SK-N-SH (cell line): ENCODE measurements around the gene SUPT4H1. TPM values are rescaled to one million over a fixed set of nuclear protein-coding genes. Genes with fewer than 3 reads are reported as not detected.

ENCODE experiments used
- CTCF ChIA-PET: fragments of 300-600, 350-600 bp; formaldehyde crosslinking; extraction: SDS; loops from one replicate; lab custom pipeline; 2021; lab: Yijun Ruan, JAX
- POLR2A ChIA-PET: fragments of 350-600 bp; sonication (Branson Sonifier 250); formaldehyde crosslinking; extraction: SDS; loops from one replicate; lab custom pipeline; 2020; ENCODE audit warnings: antibody characterized with exemption, inconsistent platforms; lab: Yijun Ruan, JAX
- DNase-seq: peaks from one replicate; pipeline ENCODE4 v3.0.0; 2012
- H2AFZ ChIP-seq: fragments of 200-600 bp; sonication (generic); 2 replicates; pipeline ENCODE4 v1.8.1; 2016; ENCODE audit warnings: antibody characterized with exemption, mild to moderate bottlenecking, low read depth
- H3F3A ChIP-seq: fragments of 200-600 bp; sonication (generic); replicated peaks from 2 replicates; pipeline ENCODE3; 2016; ENCODE audit warnings: antibody characterized with exemption, mild to moderate bottlenecking; ENCODE audit not compliant: insufficient read depth
- H3K27ac ChIP-seq, 2 experiments: fragments of 200-500 bp in 1 of 2; fragments of 200-600 bp in 1 of 2; sonication (Bioruptor generic) in 1 of 2; sonication (generic), shearing (Covaris generic) in 1 of 2; 2 replicates each; pipeline versions ENCODE4 v1.5.1 to v1.6.1; 2014 to 2016; ENCODE audit warnings: low read depth in 2 of 2, inconsistent platforms in 1 of 2, low read length in 1 of 2, mild to moderate bottlenecking in 1 of 2, mixed read lengths in 1 of 2
- H3K27me3 ChIP-seq: fragments of 200-600 bp; sonication (generic), shearing (Covaris generic); 2 replicates; pipeline ENCODE4 v1.6.1; 2016; ENCODE audit warnings: mixed run types; ENCODE audit not compliant: insufficient read depth
- H3K36me3 ChIP-seq, 2 experiments: fragments of 200-500 bp in 1 of 2; fragments of 200-600 bp in 1 of 2; sonication (Bioruptor generic) in 1 of 2; sonication (generic) in 1 of 2; replicated peaks in 1 of 2; 2 replicates each; pipeline versions ENCODE3 to v1.5.1; 2014 to 2016; ENCODE audit warnings: low read length in 1 of 2, mild to moderate bottlenecking in 1 of 2; ENCODE audit not compliant: insufficient read depth in 2 of 2, control insufficient read depth in 1 of 2
- H3K4me1 ChIP-seq, 2 experiments: fragments of 200-500 bp in 1 of 2; fragments of 200-600 bp in 1 of 2; sonication (Bioruptor generic) in 1 of 2; sonication (generic), shearing (Covaris generic) in 1 of 2; 2 replicates each; pipeline versions ENCODE4 v1.5.1 to v1.6.1; 2014 to 2016; ENCODE audit warnings: low read depth in 1 of 2, low read length in 1 of 2, mixed run types in 1 of 2; ENCODE audit not compliant: insufficient read depth in 2 of 2, control insufficient read depth in 1 of 2
- H3K4me2 ChIP-seq: fragments of 200-600 bp; sonication (generic), shearing (Covaris generic); 2 replicates; pipeline ENCODE4 v1.6.1; 2017; ENCODE audit warnings: mixed run types
- H3K4me3 ChIP-seq, 2 experiments: fragments of 200-500 bp in 1 of 2; fragments of 200-600 bp in 1 of 2; sonication (Bioruptor generic) in 1 of 2; sonication (generic), shearing (Covaris generic) in 1 of 2; 2 replicates each; pipeline versions ENCODE4 v1.5.1 to v1.8.1; 2014 to 2016; ENCODE audit warnings: low read depth in 2 of 2, inconsistent platforms in 1 of 2, low read length in 1 of 2, mild to moderate bottlenecking in 1 of 2, mixed read lengths in 1 of 2, moderate library complexity in 1 of 2
- H3K79me2 ChIP-seq: fragments of 200-600 bp; sonication (generic); 2 replicates; pipeline ENCODE4 v1.8.1; 2017; ENCODE audit warnings: mild to moderate bottlenecking; ENCODE audit not compliant: insufficient read depth
- H3K9ac ChIP-seq: fragments of 200-600 bp; sonication (generic); 2 replicates; pipeline ENCODE4 v1.6.1; 2017; ENCODE audit warnings: mixed run types
- H3K9me2 ChIP-seq: fragments of 200-600 bp; sonication (generic); 2 replicates; pipeline ENCODE4 v1.6.1; 2017; ENCODE audit warnings: mixed run types
- H3K9me3 ChIP-seq: fragments of 200-600 bp; sonication (generic); 2 replicates; pipeline ENCODE4 v1.6.1; 2017; ENCODE audit warnings: mixed run types, mild to moderate bottlenecking, moderate library complexity
- H4K20me1 ChIP-seq: fragments of 200-600 bp; sonication (generic); 2 replicates; pipeline ENCODE4 v1.6.1; 2017; ENCODE audit warnings: mild to moderate bottlenecking, mixed run types; ENCODE audit not compliant: insufficient read depth
- CHD2 ChIP-seq: fragments of 150-350 bp; IDR thresholded peaks from 2 replicates; pipeline ENCODE4 v1.6.1; 2018; ENCODE audit warnings: low read length; ENCODE audit not compliant: partially characterized antibody
- ELF1 ChIP-seq: IDR thresholded peaks from 2 replicates; pipeline ENCODE4 v1.4.0; 2012
- EP300 ChIP-seq, 2 experiments: IDR thresholded peaks; 2 replicates each; pipeline versions ENCODE4 v1.4.0 to v1.6.1; 2012; ENCODE audit warnings: borderline replicate concordance in 1 of 2, low read depth in 1 of 2, low read length in 1 of 2
- EZH2phosphoT487 ChIP-seq: fragments of 200-600 bp; sonication (generic); IDR thresholded peaks from 2 replicates; pipeline ENCODE4 v1.6.1; 2017; ENCODE audit warnings: low read depth, mixed run types, mild to moderate bottlenecking, antibody characterized with exemption, moderate library complexity, borderline replicate concordance
- FOXJ3 ChIP-seq: sonication (generic); formaldehyde crosslinking; IDR thresholded peaks from 2 replicates; pipeline ENCODE4 v1.5.1; 2020; ENCODE audit warnings: mild to moderate bottlenecking, missing genetic modification reagents
- FOXM1 ChIP-seq: IDR thresholded peaks from 2 replicates; pipeline ENCODE4 v1.4.0; 2012; ENCODE audit warnings: low read depth, mild to moderate bottlenecking
- GABPA ChIP-seq: IDR thresholded peaks from 2 replicates; pipeline ENCODE4 v1.4.0; 2012; ENCODE audit warnings: low read depth, mild to moderate bottlenecking
- JUND ChIP-seq: IDR thresholded peaks from 2 replicates; pipeline ENCODE4 v1.4.0; 2012
- MXI1 ChIP-seq: IDR thresholded peaks from 2 replicates; pipeline ENCODE4 v1.6.1; 2012; ENCODE audit warnings: mild to moderate bottlenecking, low read depth, low read length, improper control_type of control experiment
- NRF1 ChIP-seq: IDR thresholded peaks from 2 replicates; pipeline ENCODE4 v1.6.1; 2012; ENCODE audit warnings: low read depth, mild to moderate bottlenecking, low read length
- RCOR1 ChIP-seq: fragments of 150-350 bp; IDR thresholded peaks from 2 replicates; pipeline ENCODE4 v1.6.1; 2017; ENCODE audit warnings: antibody characterized with exemption, low read length
- SMC3 ChIP-seq: IDR thresholded peaks from 2 replicates; pipeline ENCODE4 v1.6.1; 2012; ENCODE audit warnings: low read depth, low read length, improper control_type of control experiment
- TAF1 ChIP-seq: IDR thresholded peaks from 2 replicates; pipeline ENCODE4 v1.6.1; 2012; ENCODE audit warnings: low read depth, mild to moderate bottlenecking, low read length, moderate library complexity, borderline replicate concordance
- TEAD4 ChIP-seq: IDR thresholded peaks from 2 replicates; pipeline ENCODE4 v1.4.0; 2012; ENCODE audit warnings: mild to moderate bottlenecking, borderline replicate concordance; ENCODE audit not compliant: insufficient read depth
- YY1 ChIP-seq: IDR thresholded peaks from 2 replicates; pipeline ENCODE4 v1.4.0; 2012; ENCODE audit warnings: low read depth, mild to moderate bottlenecking
- WGBS: methylation state at CpG from one replicate; pipeline ENCODE4 v1.1.6; 2017; ENCODE audit warnings: low lambda C conversion rate; 5-methylcytosine and 5-hydroxymethylcytosine counted together
- polyA plus RNA-seq, 3 experiments: library from polyadenylated mRNA; depleted of rRNA; stranded (reverse); fragments of >200 nt; gene quantifications; 2 replicates each; pipeline ENCODE4 v1.2.3, GENCODE V29; 2012
- TF ChIP-seq, protein P1 (sequence below): IDR thresholded peaks from 2 replicates; pipeline ENCODE4 v1.6.1; 2012; ENCODE audit warnings: mild to moderate bottlenecking, low read depth, low read length, moderate library complexity
- TF ChIP-seq, protein P2 (sequence below): IDR thresholded peaks from 2 replicates; pipeline ENCODE4 v1.4.0; 2012; ENCODE audit warnings: low read depth
- TF ChIP-seq, protein P3 (sequence below): IDR thresholded peaks from 2 replicates; pipeline ENCODE4 v1.4.0; 2012; ENCODE audit warnings: low read depth, borderline replicate concordance
- TF ChIP-seq, protein P4 (sequence below): fragments of 150-350 bp; IDR thresholded peaks from 2 replicates; pipeline ENCODE4 v1.6.1; 2017; ENCODE audit warnings: antibody characterized with exemption, low read length, low read depth, borderline replicate concordance
- TF ChIP-seq, protein P5 (sequence below): fragments of 200-600 bp; sonication (generic); IDR thresholded peaks from 2 replicates; pipeline ENCODE4 v1.6.1; 2017; ENCODE audit warnings: antibody characterized with exemption, mild to moderate bottlenecking, moderate library complexity

The SUPT4H1 gene
- polyA plus RNA-seq, 1 of the 3 experiments (the other 2 are of a cell fraction): 165 TPM

DNA sequence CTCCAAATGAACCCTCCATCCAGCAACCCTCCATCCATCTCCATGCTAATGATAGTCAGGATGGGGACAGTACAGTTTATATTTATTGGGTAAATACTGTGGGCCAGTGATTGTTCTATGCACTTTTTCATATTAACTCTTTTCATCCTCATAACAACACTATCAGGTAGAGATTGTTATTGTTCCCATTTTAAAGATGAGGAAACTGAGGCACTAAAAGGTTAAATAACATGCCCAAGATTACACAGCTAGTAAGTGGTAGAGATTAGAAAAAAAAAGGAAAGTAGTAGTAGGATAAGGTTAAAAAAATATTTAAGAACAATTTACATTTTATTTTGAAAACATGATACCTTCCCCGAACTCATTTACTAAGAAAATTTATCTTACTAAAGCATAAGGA lies 21.9 kb upstream of the SUPT4H1 start:
- Histone ChIP-seq H2AFZ (no peak overlapping the region), H3K79me2 (no peaks in the 10 kb centered on the region), H3K27me3 (peaks cover 11% of the 10 kb centered on the region; the same call in 1 of the 2 replicates), H3K27ac (no peak overlapping the region), H3K9me3 (no peaks in the 10 kb centered on the region), H3K4me1 (no peaks in the 10 kb centered on the region), H3K4me3 (no peak overlapping the region), H3K9ac (no peak overlapping the region), H3K4me2 (no peak overlapping the region)
- POLR2A ChIA-PET: no interaction called here
- TF ChIP-seq EP300 (IDR thresholded peaks at IDR 0.05; ENCODE audit: borderline replicate concordance in 1 of 2, low read depth in 1 of 2, low read length in 1 of 2) (no peak), NRF1 (no peak), MXI1 (no peak), YY1 (no peak), TEAD4 (no peak), FOXM1 (no peak), JUND (no peak), CHD2 (no peak), EZH2phosphoT487 (no peak), GABPA (no peak), TAF1 (no peak), SMC3 (no peak), RCOR1 (no peak), FOXJ3 (CRISPR knock-in tag) (no peak), ELF1 (no peak)
- TF ChIP-seq, protein P1, sequence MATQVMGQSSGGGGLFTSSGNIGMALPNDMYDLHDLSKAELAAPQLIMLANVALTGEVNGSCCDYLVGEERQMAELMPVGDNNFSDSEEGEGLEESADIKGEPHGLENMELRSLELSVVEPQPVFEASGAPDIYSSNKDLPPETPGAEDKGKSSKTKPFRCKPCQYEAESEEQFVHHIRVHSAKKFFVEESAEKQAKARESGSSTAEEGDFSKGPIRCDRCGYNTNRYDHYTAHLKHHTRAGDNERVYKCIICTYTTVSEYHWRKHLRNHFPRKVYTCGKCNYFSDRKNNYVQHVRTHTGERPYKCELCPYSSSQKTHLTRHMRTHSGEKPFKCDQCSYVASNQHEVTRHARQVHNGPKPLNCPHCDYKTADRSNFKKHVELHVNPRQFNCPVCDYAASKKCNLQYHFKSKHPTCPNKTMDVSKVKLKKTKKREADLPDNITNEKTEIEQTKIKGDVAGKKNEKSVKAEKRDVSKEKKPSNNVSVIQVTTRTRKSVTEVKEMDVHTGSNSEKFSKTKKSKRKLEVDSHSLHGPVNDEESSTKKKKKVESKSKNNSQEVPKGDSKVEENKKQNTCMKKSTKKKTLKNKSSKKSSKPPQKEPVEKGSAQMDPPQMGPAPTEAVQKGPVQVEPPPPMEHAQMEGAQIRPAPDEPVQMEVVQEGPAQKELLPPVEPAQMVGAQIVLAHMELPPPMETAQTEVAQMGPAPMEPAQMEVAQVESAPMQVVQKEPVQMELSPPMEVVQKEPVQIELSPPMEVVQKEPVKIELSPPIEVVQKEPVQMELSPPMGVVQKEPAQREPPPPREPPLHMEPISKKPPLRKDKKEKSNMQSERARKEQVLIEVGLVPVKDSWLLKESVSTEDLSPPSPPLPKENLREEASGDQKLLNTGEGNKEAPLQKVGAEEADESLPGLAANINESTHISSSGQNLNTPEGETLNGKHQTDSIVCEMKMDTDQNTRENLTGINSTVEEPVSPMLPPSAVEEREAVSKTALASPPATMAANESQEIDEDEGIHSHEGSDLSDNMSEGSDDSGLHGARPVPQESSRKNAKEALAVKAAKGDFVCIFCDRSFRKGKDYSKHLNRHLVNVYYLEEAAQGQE: no peak
- TF ChIP-seq, protein P2, sequence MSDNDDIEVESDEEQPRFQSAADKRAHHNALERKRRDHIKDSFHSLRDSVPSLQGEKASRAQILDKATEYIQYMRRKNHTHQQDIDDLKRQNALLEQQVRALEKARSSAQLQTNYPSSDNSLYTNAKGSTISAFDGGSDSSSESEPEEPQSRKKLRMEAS: no peak
- TF ChIP-seq, protein P3, sequence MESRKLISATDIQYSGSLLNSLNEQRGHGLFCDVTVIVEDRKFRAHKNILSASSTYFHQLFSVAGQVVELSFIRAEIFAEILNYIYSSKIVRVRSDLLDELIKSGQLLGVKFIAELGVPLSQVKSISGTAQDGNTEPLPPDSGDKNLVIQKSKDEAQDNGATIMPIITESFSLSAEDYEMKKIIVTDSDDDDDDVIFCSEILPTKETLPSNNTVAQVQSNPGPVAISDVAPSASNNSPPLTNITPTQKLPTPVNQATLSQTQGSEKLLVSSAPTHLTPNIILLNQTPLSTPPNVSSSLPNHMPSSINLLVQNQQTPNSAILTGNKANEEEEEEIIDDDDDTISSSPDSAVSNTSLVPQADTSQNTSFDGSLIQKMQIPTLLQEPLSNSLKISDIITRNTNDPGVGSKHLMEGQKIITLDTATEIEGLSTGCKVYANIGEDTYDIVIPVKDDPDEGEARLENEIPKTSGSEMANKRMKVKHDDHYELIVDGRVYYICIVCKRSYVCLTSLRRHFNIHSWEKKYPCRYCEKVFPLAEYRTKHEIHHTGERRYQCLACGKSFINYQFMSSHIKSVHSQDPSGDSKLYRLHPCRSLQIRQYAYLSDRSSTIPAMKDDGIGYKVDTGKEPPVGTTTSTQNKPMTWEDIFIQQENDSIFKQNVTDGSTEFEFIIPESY: no peak
- TF ChIP-seq, protein P4, sequence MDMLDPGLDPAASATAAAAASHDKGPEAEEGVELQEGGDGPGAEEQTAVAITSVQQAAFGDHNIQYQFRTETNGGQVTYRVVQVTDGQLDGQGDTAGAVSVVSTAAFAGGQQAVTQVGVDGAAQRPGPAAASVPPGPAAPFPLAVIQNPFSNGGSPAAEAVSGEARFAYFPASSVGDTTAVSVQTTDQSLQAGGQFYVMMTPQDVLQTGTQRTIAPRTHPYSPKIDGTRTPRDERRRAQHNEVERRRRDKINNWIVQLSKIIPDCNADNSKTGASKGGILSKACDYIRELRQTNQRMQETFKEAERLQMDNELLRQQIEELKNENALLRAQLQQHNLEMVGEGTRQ: no peak
- TF ChIP-seq, protein P5, sequence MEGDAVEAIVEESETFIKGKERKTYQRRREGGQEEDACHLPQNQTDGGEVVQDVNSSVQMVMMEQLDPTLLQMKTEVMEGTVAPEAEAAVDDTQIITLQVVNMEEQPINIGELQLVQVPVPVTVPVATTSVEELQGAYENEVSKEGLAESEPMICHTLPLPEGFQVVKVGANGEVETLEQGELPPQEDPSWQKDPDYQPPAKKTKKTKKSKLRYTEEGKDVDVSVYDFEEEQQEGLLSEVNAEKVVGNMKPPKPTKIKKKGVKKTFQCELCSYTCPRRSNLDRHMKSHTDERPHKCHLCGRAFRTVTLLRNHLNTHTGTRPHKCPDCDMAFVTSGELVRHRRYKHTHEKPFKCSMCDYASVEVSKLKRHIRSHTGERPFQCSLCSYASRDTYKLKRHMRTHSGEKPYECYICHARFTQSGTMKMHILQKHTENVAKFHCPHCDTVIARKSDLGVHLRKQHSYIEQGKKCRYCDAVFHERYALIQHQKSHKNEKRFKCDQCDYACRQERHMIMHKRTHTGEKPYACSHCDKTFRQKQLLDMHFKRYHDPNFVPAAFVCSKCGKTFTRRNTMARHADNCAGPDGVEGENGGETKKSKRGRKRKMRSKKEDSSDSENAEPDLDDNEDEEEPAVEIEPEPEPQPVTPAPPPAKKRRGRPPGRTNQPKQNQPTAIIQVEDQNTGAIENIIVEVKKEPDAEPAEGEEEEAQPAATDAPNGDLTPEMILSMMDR: no peak
- TF ChIP-seq, all 33 proteins: peak for 0
- H4K20me1 ChIP-seq: no peaks in the 10 kb centered on the region
- no peak for DNase-seq
- CTCF ChIA-PET: interaction anchor here (1.3 to 5.7 kb wide), 3 partner anchors 10 to 57 kb away, joined by 4 to 21 read pairs (median 7); partner anchors contain the start of gene RNF43
- WGBS: 44% methylated on average over 1 of the region's 1 CpG
- no peaks in the 10 kb centered on the region for H3F3A ChIP-seq
- no peaks in the 10 kb centered on the region for H3K9me2 ChIP-seq
- no peaks in the 10 kb centered on the region for H3K36me3 ChIP-seq
